Natural killer cell treated with Interleukin-12 subunit alpha and Interleukin-12 subunit beta and Interleukin-15 and Interleukin-18, amount 100 ng/mL, for 72 hours (primary cell): ENCODE data around the gene TSPAN33. TPM values are rescaled to one million over a fixed set of nuclear protein-coding genes. Genes with fewer than 3 reads are reported as not detected.
"Not testable (repeated sequence)": the region's sequence is repeated elsewhere in the genome, so short reads cannot be mapped to it uniquely, and the experiment has no call there.

Experiments
- ATAC-seq, 2 donors: fragments of 150-1000 bp; cut with Tn5 transposase in 1 of 2; sonication (Bioruptor Pico), chemical (Tn5 transposase) in 1 of 2; 2 replicates each; pipeline ENCODE4 v1.10.0; 2021
- DNase-seq: peaks from one replicate; pipeline ENCODE4 v3.0.0; 2022; ENCODE audit warnings: low spot score
- H3K27ac Mint-ChIP-seq, 2 donors: 1 replicate in 1 of 2; 2 replicates in 1 of 2; pipeline ENCODE4 v1.8.0; 2022; ENCODE audit warnings: mixed read lengths in 2 of 2, mild to moderate bottlenecking in 1 of 2, moderate library complexity in 1 of 2
- H3K27me3 Mint-ChIP-seq, 2 donors: 1 replicate in 1 of 2; 2 replicates in 1 of 2; pipeline ENCODE4 v1.8.0; 2022; ENCODE audit warnings: mixed read lengths in 2 of 2
- H3K36me3 Mint-ChIP-seq: one replicate; pipeline ENCODE4 v1.8.0; 2022; ENCODE audit warnings: mixed read lengths
- H3K4me1 Mint-ChIP-seq, 2 donors: 1 replicate in 1 of 2; 2 replicates in 1 of 2; pipeline ENCODE4 v1.8.0; 2022; ENCODE audit warnings: low read depth in 2 of 2, mixed read lengths in 2 of 2, mild to moderate bottlenecking in 1 of 2
- H3K4me3 Mint-ChIP-seq: one replicate; pipeline ENCODE4 v1.8.0; 2022; ENCODE audit warnings: mixed read lengths
- H3K9me3 Mint-ChIP-seq: 2 replicates; pipeline ENCODE4 v1.8.0; 2022; ENCODE audit warnings: mixed read lengths
- total RNA-seq, 2 donors: library from RNA; stranded (reverse); gene quantifications; one replicate each; pipeline ENCODE4 v1.2.3, GENCODE V29; 2022

The TSPAN33 gene
- total RNA-seq, 2 donors from 2014 or later: 17.0 to 74.0 TPM

DNA sequence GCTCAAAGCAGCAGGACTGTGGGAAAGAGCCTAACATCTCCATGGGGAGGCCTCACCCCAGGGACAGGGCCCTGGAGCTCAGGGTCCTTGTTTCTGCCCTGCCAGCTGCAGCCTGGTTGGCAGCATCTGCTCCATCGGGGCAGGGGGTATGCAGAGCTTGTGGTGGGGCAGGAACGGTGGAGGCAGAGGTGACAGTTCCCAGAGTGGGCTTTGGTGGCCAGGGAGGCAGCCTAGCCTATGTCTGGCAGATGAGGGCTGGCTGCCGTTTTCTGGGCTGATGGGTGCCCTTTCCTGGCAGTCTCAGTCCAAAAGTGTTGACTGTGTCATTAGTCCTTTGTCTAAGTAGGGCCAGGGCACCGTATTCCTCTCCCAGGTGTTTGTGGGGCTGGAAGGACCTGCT is 68.1 kb downstream of the TSPAN33 start:
- H3K27ac Mint-ChIP-seq: no peak overlapping the region
- DNase-seq: no peak
- ATAC-seq: no peak
- no peaks in the 10 kb centered on the region for H3K9me3 Mint-ChIP-seq
- H3K4me1 Mint-ChIP-seq: no peaks in the 10 kb centered on the region
- H3K27me3 Mint-ChIP-seq: peaks cover 0 to 6% of the 10 kb centered on the region in 2 donors
- no peaks in the 10 kb centered on the region for H3K36me3 Mint-ChIP-seq
- H3K4me3 Mint-ChIP-seq: no peak overlapping the region

DNA sequence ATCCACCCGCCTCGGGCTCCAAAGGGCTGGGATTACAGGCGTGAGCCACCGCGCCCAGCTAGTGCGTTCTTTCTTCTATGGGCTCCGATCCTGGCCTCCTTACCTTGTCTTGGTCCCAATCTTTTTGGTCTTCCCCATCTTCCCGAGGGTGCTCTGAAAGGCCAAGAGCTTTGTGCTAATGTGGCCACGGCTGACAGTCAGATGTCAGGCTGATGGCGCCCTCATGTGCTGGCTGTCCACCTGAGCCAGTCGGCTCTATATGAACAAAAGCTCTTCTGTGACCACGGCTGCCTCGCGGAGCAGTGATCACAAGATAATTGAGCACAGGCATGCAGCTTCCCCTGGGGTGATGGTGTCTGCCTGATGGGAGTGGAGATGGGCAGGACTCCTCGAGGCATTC is 69.3 kb downstream of the TSPAN33 start:
- Mint-ChIP-seq H3K4me3 (no peak overlapping the region), H3K9me3 (no peaks in the 10 kb centered on the region), H3K27me3 (peaks cover 6 to 9% of the 10 kb centered on the region in 2 donors), H3K36me3 (no peaks in the 10 kb centered on the region), H3K27ac (no peak overlapping the region), H3K4me1 (no peaks in the 10 kb centered on the region)
- DNase-seq (no peak), ATAC-seq (no peak)

DNA sequence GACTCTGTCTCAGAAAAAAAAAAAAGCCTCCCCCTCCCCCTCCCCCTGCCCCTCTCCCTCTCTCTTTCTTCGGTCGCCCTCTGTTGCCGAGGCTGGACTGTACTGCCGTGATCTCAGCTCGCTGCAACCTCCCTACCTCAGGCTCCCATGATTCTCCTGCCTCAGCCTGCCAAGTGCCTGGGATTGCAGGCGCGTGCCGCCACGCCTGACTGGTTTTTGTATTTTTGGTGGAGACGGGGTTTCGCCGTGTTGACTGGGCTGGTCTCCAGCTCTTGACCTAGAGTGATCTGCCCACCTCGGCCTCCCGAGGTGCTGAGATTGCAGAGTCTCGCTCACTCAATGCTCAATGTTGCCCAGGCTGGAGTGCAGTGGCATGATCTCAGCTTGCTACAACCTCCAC is 71.2 kb downstream of the TSPAN33 start:
- not testable (repeated sequence) for DNase-seq, H3K4me3 Mint-ChIP-seq, H3K27me3 Mint-ChIP-seq, ATAC-seq, H3K27ac Mint-ChIP-seq, H3K9me3 Mint-ChIP-seq, H3K4me1 Mint-ChIP-seq, H3K36me3 Mint-ChIP-seq

DNA sequence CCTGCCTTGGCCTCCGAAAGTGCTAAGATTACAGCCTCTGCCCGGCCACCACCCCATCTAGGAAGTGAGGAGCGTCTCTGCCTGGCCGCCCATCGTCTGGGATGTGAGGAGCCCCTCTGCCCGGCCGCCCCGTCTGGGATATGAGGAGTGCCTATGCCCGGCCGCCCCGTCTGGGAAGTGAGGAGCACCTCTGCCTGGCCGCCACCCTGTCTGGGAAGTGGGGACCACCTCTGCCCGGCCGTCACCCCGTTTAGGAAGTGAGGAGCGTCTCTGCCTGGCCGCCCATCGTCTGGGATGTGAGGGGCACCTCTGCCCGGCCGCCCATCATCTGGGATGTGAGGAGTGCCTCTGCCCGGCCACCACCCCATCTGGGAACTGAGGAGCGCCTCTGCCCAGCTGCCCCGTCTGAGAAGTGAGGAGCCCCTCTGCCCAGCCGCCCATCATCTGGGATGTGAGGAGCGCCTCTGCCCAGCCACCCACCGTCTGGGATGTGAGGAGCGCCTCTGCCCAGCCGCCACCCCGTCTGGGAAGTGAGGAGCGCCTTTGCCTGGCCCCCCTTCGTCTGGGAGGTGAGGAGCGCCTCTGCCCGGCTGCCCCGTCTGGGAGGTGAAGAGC is 71.7 kb downstream of the TSPAN33 start:
- not testable (repeated sequence) for H3K4me1 Mint-ChIP-seq, H3K27ac Mint-ChIP-seq, H3K27me3 Mint-ChIP-seq, H3K9me3 Mint-ChIP-seq, DNase-seq, ATAC-seq, H3K4me3 Mint-ChIP-seq, H3K36me3 Mint-ChIP-seq

DNA sequence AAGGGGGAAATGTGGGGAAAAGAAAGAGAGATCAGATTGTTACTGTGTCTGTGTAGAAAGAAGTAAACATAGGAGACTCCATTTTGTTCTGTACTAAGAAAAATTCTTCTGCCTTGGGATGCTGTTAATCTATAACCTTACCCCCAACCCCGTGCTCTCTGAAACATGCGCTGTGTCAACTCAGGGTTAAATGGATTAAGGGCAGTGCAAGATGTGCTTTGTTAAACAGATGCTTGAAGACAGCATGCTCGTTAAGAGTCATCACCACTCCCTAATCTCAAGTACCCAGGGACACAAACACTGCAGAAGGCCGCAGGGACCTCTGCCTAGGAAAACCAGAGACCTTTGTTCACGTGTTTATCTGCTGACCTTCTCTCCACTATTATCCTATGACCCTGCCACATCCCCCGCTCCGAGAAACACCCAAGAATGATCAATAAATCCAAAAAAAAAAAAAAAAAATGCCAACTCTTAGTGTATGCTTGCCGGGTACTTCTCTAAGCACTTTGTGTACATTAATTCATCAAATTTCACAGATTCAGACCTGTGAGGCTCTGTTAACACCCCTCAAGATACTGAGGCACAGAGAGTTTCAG is 72.4 kb downstream of the TSPAN33 start:
- H3K4me3 Mint-ChIP-seq, H3K4me1 Mint-ChIP-seq, H3K27ac Mint-ChIP-seq, DNase-seq, H3K36me3 Mint-ChIP-seq, H3K9me3 Mint-ChIP-seq, ATAC-seq, H3K27me3 Mint-ChIP-seq: not testable (repeated sequence)

DNA sequence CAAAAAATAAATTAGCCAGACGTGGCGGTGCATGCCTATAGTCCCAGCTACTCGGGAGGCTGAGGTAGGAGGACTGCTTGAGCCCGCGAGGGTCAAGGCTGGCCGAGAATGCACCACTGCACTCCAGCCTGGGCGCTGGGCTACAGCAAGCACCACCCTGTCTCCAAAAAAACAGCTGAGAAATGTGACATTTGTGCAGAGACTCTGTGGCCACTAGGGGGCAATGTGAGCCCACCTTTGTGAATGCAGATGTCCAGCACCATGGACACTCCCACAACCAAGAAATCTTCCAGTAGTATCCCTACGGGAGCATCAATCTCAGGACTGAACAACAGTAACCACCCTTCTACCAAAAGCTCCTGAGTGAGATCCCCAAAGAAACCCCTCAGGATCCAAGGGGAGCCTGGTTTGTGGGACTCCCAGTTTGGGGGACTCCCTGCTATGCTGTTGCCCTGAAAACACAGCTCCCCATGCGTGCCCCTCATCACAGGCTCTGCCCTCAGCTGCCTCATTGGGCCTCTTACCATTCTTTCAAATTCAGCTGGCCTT is 74.1 kb downstream of the TSPAN33 start:
- peaks cover 6% of the 10 kb centered on the region in 2 donors for H3K27me3 Mint-ChIP-seq
- peaks cover 0 to 5% of the 10 kb centered on the region in 2 donors for H3K4me1 Mint-ChIP-seq
- peak; percentile 81 for DNase-seq
- H3K36me3 Mint-ChIP-seq: no peaks in the 10 kb centered on the region
- no peak overlapping the region for H3K27ac Mint-ChIP-seq
- no peak overlapping the region for H3K4me3 Mint-ChIP-seq
- peak; percentile 86 to 87 for ATAC-seq
- no peaks in the 10 kb centered on the region for H3K9me3 Mint-ChIP-seq

DNA sequence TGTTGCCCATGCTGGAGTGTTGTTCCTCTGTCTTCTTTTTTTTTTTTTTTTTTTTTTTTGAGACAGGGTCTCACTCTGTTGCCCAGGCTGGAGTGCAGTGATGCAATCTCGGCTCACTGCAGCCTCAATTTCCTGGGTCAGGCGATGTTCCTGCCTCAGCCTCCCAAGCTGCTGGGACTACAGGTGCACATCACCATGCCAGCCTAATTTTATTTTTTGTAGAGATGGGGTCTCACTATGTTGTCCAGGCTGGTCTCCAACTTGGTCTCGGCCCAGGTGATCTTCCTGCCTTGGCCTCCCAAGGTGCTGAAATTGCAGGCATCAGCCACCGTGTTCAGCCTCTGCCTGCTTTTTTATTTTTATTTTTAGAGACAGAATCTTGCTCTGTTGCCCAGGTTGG is 74.7 kb downstream of the TSPAN33 start:
- H3K4me1 Mint-ChIP-seq, H3K36me3 Mint-ChIP-seq, H3K27ac Mint-ChIP-seq: not testable (repeated sequence)

More for the DNA sequence above, 74.7 kb downstream of the TSPAN33 start:
- H3K4me3 Mint-ChIP-seq, ATAC-seq, H3K9me3 Mint-ChIP-seq, H3K27me3 Mint-ChIP-seq, DNase-seq: not testable (repeated sequence)

Other genes starting within 250 kb of the TSPAN33 start
- 1 to 10 TPM in 1 of 2 donors, under 1 TPM in 1; 0.17 to 1.1 TPM for gene KCP, start 234.0 kb upstream of the TSPAN33 start, total RNA-seq
- gene IRF5, start 206.8 kb upstream of the TSPAN33 start, total RNA-seq: 10 to 100 TPM; 26.5 to 43.4 TPM
- 10 to 100 TPM; 70.8 to 71.2 TPM for gene TNPO3, start 89.6 kb upstream of the TSPAN33 start, total RNA-seq
- under 1 TPM; 0.39 to 0.69 TPM for gene SMO, start 43.9 kb downstream of the TSPAN33 start, total RNA-seq
- gene AHCYL2, start 80.3 kb downstream of the TSPAN33 start, total RNA-seq: 10 to 100 TPM; 12.1 to 15.9 TPM